ENCODE results near the gene HIC1.

Gene HIC1

GRCh38 chr17:2034157-2034556 lies 20.7 kb upstream of the HIC1 start:
- TF ChIP-seq, protein P1, sequence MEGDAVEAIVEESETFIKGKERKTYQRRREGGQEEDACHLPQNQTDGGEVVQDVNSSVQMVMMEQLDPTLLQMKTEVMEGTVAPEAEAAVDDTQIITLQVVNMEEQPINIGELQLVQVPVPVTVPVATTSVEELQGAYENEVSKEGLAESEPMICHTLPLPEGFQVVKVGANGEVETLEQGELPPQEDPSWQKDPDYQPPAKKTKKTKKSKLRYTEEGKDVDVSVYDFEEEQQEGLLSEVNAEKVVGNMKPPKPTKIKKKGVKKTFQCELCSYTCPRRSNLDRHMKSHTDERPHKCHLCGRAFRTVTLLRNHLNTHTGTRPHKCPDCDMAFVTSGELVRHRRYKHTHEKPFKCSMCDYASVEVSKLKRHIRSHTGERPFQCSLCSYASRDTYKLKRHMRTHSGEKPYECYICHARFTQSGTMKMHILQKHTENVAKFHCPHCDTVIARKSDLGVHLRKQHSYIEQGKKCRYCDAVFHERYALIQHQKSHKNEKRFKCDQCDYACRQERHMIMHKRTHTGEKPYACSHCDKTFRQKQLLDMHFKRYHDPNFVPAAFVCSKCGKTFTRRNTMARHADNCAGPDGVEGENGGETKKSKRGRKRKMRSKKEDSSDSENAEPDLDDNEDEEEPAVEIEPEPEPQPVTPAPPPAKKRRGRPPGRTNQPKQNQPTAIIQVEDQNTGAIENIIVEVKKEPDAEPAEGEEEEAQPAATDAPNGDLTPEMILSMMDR (conservative IDR thresholded peaks at IDR 0.05; ENCODE audit: low read depth, low read length), result no peak
- DNase-seq (ENCODE audit: low read depth), result no peak
- no peak overlapping the region for H3K4me3 ChIP-seq (ENCODE audit: low read depth, low read length)

DNA sequence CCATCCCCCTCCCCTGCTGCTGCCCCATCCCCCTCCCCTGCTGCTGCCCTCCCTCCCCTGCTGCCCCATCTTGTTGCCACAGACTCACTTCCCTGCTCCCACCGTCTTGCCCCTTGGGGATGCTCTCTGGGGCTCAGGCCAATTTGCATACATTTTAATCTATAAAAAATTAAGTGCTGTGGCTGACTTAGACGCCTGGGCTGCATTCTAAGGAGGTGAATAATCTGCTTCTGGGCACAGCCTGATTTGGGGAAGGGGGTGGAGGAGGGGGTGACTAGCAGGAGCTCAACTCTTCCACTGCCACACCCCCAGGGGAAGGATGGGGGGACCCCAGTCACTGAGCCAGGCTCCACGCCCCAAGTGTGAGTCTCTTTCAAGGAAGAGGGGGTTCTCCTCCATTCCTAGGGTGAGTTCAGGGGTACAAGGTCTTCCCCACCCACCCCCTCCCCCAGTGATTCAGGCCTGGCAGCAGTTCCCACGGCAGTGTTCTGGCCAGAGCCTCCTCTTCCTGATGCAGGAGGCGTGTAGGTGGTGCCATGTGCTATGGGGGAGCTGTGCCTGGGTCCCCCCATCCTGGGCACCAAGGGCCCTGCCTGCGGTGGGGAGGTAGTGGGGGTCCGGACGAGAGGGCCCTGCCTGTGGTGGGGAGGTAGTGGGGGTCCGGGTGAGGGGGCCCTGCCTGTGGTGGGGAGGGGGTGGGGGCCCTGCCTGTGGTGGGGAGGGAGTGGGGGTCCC lies 19.9 kb upstream of the HIC1 start:
- no peak for DNase-seq (ENCODE audit: low read depth)
- TF ChIP-seq, protein P1 (conservative IDR thresholded peaks at IDR 0.05; ENCODE audit: low read depth, low read length), result no peak

GRCh38 chr17:2035541-2036488 lies 19.1 kb upstream of the HIC1 start:
- TF ChIP-seq, protein P1 (conservative IDR thresholded peaks at IDR 0.05; ENCODE audit: low read depth, low read length), result no peak
- H3K4me3 ChIP-seq (ENCODE audit: low read depth, low read length), result no peak overlapping the region
- no peak for DNase-seq (ENCODE audit: low read depth)

More for the DNA sequence above, 19.9 kb upstream of the HIC1 start:
- no peak overlapping the region for H3K4me3 ChIP-seq (ENCODE audit: low read depth, low read length)

DNA sequence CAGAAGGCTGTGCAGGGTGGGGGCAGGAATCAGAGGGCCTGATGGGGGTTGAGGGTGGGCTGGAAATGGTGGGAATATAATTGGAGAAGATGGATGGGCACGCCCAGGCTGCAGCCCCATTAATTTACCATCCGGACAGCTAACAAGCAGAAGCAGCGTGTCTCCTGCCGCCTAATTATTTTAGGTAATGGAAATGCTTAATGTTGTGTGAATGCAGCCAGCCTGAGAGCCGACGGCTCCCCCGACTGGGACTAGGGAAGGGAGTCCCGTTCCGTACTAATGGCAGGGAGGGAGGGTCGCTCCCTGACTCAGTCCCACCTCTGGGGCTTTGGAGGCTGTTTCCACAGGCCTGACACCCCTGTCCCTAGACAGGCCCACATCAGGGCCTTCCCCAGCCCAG lies 17.7 kb upstream of the HIC1 start:
- no peak for DNase-seq (ENCODE audit: low read depth)
- no peak overlapping the region for H3K4me3 ChIP-seq (ENCODE audit: low read depth, low read length)
- TF ChIP-seq, protein P1 (conservative IDR thresholded peaks at IDR 0.05; ENCODE audit: low read depth, low read length), result no peak

DNA sequence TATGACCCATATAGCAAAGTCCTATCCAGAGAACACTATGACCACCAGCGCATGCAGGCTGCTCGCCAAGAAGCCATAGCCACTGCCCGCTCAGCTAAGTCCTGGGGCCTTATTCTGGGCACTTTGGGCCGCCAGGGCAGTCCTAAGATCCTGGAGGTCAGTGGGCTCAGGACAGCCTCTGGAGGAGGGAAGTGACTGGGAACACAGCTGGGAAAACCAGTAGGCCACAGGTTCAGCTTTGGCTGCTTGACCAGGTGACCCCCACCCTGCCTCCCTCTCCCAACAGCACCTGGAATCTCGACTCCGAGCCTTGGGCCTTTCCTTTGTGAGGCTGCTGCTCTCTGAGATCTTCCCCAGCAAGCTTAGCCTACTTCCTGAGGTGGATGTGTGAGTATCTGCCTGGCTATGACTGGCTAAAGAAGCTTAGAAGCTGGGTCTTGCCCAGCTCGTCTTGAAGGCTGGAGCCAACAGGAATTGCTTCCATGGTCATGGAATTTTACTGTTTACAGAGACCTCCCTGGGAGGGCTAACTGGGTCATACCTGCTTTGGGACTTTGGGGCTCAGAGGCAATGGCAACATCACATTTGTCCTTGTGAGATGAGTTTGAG lies 14.6 kb upstream of the HIC1 start:
- TF ChIP-seq, protein P1 (conservative IDR thresholded peaks at IDR 0.05; ENCODE audit: low read depth, low read length), result no peak
- no peak for DNase-seq (ENCODE audit: low read depth)
- no peak overlapping the region for H3K4me3 ChIP-seq (ENCODE audit: low read depth, low read length)

- TF ChIP-seq, protein P1 (conservative IDR thresholded peaks at IDR 0.05; ENCODE audit: low read depth, low read length), result no peak
- no peak for DNase-seq (ENCODE audit: low read depth)
- H3K4me3 ChIP-seq (ENCODE audit: low read depth, low read length), result peak overlapping the region; percentile 88
Measured at GRCh38 chr17:2040942-2041560, 13.9 kb upstream of the HIC1 start.

Measured in choroid plexus epithelial cell (primary cell).